GM12873 (cell line): ENCODE measurements around the gene FLVCR2.

ENCODE experiments used
- TF ChIP-seq, protein P1 (sequence below): IDR thresholded peaks from 2 replicates; pipeline ENCODE4 v1.5.1; 2012; ENCODE audit warnings: low read depth, mild to moderate bottlenecking, moderate library complexity, low read length, control low read depth; ENCODE audit not compliant: insufficient read depth; ENCODE audit errors: missing control alignments

FLVCR2 gene

GRCh38 chr14:75655235-75655634, 76.8 kb downstream of the FLVCR2 start:
- TF ChIP-seq, protein P1, sequence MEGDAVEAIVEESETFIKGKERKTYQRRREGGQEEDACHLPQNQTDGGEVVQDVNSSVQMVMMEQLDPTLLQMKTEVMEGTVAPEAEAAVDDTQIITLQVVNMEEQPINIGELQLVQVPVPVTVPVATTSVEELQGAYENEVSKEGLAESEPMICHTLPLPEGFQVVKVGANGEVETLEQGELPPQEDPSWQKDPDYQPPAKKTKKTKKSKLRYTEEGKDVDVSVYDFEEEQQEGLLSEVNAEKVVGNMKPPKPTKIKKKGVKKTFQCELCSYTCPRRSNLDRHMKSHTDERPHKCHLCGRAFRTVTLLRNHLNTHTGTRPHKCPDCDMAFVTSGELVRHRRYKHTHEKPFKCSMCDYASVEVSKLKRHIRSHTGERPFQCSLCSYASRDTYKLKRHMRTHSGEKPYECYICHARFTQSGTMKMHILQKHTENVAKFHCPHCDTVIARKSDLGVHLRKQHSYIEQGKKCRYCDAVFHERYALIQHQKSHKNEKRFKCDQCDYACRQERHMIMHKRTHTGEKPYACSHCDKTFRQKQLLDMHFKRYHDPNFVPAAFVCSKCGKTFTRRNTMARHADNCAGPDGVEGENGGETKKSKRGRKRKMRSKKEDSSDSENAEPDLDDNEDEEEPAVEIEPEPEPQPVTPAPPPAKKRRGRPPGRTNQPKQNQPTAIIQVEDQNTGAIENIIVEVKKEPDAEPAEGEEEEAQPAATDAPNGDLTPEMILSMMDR = no peak

GRCh38 chr14:75657331-75657730, 78.9 kb downstream of the FLVCR2 start:
- TF ChIP-seq, protein P1 = no peak

DNA sequence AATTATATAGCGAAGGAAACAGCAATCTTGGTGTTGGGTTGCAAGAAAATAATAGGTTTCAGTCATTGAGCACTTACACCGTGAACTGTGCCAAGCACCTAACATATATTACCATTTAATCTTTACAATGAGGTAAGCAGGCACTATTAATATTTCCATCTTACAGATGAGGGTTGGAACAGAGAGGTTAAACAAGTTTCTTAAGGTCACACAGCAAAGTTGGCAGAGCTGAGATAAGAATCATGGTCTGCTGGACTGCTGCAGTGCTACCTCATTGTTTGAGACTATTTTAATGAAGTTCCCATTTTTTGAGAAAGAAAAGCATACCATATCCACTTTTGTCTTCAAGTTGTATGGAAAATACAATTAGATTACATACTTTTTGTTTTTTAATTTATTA, 80.5 kb downstream of the FLVCR2 start:
- TF ChIP-seq, protein P1 = no peak

- TF ChIP-seq, protein P1 = no peak
Observed at GRCh38 chr14:75660238-75660629, 81.8 kb downstream of the FLVCR2 start.

DNA sequence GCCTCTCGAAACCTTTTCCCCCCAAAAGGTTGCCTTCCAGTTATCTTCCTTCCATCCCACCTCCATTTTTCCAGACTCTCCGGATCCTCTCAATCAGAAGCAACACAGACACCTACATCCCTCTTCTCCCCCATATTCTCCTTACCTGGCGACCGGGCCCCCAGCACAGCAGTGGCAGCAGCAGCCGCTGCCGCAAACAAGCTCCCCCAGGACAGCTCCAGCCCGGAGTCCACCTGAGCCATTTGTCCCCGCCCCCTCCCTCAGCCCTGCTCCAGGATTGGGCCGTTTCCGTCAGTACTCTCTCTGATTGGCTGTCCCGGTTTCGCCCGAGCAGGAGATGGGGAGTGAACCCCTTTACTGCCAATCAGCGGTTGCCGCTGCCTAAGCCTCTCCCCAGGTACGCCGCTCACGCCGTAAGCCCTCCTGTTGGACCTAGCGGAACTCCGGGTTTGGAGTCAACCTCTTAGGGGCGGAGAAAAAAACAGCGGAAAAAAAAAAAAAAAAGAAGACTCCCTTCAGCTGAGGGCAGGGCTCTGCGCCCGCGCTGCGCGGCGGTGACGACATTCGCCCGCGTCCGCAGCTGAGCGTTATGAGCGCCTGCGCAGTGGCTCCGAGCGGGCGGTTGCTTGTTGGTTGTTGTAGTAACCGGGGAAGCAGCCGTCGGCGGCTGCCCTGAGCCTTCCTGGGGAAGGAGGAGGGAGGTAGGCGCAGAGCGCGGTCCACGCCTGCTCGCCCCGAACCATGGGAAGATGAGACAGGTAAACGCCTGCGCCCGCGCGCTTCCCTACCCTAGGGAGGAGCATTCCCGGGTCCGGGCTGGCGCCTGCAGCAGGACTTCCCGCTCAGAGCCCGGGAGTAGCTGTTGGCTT, 82.4 kb downstream of the FLVCR2 start, which contains the start of the genes ERG28 and TTLL5:
Gene ERG28 (minus strand): TSS at position 247 of the 869 bp plus-strand sequence. CDS start 3,374 bp downstream, outside the sequence.
Gene TTLL5 (plus strand): TSS at position 617 of the 869 bp plus-strand sequence. CDS start 1,904 bp downstream, outside the sequence.
- TF ChIP-seq, protein P1 = no peak

- TF ChIP-seq, protein P1 = no peak
Observed at GRCh38 chr14:75661499-75661814, 83.0 kb downstream of the FLVCR2 start.

- TF ChIP-seq, protein P1 = no peak
Observed at GRCh38 chr14:75662966-75663365, 84.5 kb downstream of the FLVCR2 start.
